GM18867 (cell line): Measurements from ENCODE around the gene RAB31.

ENCODE experiments used
- ATAC-seq: cut with Tn5 transposase; IDR thresholded peaks from one replicate; pipeline ENCODE4 v1.9.1; 2021; ENCODE audit warnings: mild to moderate bottlenecking, moderate library complexity; ENCODE audit not compliant: unreplicated experiment

The RAB31 gene

GRCh38 chr18:9735879-9736278, 27.8 kb downstream of the RAB31 start:
- no peak for ATAC-seq

DNA sequence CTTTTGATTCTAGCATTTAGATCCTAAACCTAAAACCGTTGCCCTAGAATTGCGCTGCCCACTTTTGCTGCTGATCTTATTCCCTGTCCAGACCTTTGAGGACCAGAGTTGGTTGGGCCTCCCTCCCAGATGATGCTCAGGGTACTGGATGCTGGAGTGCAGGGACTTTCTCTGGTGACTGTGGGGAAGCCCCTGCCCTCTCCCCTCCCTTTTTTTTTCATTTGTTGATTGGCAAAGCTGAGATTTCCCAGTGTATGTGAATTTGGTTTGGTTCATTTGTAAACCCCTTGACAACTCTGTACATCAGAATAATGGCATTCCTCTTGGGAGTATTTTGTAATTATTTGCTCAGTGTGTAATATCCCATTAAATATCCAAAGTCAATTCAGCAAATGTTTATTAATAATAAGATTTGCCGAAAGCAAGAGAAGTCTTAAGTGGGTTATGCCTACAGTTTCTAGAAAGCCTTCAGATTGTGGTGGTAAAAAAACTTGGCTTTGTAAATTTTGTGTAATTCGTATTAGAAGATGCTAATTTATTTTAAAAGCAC, 28.3 kb downstream of the RAB31 start:
- no peak for ATAC-seq

- ATAC-seq: no peak
These were observed 28.9 kb downstream of the RAB31 start for GRCh38 chr18:9737006-9737405.

- no peak for ATAC-seq
These were observed 29.5 kb downstream of the RAB31 start for GRCh38 chr18:9737472-9738121.

- no peak for ATAC-seq
These were observed 30.3 kb downstream of the RAB31 start for GRCh38 chr18:9738266-9738969.

DNA sequence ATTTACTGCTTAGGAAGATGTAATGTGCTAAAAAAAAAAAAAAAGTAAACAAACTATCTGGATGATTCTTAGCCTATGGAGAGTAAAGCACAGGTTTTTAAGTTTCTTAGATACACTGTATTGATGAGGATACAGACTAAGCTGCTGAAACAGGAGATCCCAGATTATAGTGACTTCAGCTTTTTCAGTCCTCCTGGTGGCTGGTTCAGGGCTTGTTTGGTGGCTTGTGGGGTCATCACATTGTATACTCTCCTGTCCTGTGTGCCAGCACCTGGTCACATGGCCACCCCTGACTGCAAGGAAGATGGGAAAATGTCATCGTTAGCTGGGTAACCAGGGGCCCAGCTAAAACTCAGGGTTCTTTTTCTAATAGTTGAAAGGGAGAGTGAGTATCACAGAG, 31.4 kb downstream of the RAB31 start:
- no peak for ATAC-seq

GRCh38 chr18:9740071-9740470, 32.0 kb downstream of the RAB31 start:
- no peak for ATAC-seq

GRCh38 chr18:9741406-9741792, 33.3 kb downstream of the RAB31 start:
- no peak for ATAC-seq

DNA sequence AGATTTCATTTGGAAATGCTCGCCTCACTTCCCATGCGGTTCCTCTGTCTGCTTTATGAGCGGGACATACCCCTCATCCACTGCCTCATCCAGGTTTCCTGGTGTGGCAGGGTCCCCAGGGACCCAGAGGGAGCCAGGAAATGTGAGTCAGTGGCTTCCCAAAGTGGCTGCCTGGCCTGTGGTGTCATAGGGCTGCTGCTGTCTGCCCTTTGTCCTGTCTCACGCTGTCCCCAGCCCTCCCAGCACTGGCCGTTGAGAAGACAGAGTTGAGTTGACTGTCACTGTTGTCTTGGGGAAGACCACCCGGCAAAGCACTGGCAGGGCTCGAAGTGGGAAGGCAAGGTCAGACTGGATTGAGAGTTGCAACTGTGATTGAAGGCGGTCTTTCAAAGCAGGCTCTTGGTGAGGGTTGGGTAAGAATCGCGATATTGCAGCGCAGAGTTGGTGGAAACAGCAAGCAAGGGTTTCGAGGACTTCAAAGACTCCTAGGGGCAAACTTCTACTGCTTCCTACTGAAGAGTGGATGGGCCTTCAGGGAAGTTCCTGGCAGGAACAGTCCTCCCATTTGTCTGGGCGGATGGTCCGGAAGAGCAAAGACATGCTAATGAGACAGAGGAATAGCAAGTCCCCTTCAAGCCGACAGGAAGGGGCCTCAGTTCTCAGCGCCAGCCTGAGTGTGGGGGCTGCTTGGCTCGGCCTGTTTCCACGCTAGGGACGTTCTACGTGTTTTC, 33.9 kb downstream of the RAB31 start:
- ATAC-seq: no peak

GRCh38 chr18:9742524-9743131, 34.5 kb downstream of the RAB31 start:
- no peak for ATAC-seq

DNA sequence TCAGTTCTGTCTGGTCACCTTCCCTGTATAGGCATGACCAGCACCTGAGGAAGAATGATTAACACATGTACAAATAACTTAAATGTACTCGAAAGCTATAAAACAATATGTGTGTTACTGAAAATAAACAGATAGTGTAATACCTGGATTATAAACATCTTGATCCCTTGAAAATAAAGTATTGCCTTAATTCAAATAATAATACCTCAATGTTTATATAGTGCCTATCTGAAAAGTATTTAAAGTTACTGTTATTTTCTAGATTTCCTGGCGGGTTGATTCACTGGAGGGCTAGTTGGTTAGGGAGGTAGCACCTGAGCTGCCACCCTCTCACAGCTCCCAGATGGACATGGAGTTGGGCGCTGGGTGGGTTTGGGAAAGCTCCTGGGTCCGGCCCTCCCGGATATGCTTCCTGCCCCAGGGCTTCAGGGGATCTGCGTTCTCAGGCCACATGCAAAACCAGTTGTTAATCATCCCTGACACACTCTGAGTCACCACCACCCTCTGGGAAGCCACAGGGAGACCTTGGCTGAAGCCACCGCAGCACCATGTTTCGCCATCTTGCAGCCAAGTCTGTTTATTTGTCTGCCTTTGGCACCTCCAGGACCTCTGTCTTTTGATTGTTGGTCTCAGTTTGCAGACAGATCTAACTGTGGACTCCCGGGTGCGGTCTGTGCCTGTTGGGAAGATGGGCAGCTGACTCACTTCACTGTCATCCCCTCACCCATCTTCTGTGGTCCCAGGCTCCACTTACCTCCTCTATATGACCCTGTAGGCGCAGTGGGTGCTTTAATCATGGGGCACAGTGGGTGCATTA, 35.3 kb downstream of the RAB31 start:
- no peak for ATAC-seq

DNA sequence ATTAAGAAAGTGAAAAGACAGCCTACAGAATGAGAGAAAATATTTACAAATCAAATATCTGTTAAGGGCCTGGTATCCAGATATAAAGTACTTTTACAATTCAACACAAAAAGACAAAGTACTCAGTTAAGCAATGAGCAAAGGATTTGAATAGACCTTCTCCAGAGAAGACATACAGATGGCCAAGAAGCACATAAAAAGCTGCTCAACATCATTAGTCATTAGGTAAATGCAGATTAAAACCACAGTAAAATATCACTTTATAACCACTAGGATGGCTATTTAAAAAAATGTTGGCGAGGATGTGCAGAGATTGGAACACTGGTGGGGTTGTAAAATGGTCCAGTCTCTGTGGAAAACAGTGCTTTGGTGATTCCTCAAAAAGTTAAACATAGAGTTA, 38.9 kb downstream of the RAB31 start:
- no peak for ATAC-seq

GRCh38 chr18:9749611-9750010, 41.5 kb downstream of the RAB31 start:
- no peak for ATAC-seq

DNA sequence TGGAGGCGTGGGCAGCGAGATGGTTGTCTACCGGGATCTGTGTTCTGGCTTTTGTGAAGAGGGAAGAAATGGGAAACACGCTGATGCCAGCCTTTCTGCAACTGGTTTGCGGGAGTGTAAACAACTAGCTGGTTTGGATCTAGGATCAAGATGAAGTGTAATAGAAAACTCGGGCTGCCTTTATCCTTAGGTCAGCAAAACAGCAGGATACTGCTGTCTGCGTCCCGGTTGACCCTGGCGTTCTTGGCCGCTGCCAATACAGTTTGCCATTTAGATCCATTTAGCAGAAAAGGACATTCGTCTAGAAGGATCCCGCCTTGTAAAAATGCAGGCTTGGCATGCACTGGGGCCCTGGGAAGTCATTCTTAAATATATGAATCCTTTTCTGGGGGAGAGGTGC, 42.0 kb downstream of the RAB31 start:
- no peak for ATAC-seq

GRCh38 chr18:9750606-9751304, 42.7 kb downstream of the RAB31 start:
- ATAC-seq: no peak

DNA sequence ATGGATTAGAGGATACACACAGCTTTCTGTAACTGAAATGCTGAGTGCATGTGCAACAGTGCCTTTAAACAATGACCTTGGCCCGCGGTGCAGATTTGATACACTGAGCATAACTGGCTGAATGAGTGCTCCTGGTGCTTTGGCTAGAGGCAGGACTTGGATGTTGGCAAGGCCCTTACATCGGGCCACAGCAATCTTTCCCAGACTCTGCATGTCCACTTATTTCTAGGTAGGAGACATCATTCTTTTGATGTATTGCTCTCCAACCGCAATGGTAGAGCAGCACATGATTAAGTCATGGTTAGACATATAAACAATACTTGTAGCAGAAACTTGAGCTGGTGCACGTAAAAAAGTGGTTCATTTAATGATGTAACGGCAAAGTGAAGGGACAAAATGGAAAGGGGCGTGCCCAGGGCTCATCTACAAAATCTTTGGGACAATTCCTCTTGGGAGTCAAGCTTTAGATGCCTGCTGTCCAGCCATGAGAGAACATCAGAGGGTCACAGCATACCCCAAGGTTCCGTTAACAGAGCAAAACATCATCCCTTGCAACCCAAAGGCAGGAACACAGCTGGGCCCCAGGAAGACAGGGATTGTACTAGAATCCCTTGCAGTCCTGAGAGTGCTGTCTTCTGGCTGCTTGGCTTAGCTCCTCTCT, 43.4 kb downstream of the RAB31 start:
- ATAC-seq: no peak

- no peak for ATAC-seq
These were observed 45.7 kb downstream of the RAB31 start for GRCh38 chr18:9753846-9754245.

DNA sequence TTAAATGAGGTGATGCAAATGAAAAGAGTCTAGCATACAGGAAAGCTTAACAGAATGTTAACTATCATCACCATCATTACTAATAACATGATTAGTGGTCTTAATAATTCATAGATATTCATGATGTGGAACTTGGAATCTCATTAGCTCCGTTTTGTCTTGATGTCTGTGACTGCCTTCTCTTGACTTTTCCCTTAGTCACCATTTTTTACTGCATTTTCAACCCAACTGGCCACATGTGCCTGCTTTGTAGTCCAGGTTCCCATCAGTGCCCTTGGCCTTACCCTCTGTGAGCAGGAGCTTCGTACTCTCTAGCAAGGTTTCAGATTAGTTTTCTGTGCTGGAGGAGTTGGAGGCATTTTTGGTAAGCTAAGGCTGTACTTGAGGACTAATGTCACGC, 47.0 kb downstream of the RAB31 start:
- no peak for ATAC-seq

DNA sequence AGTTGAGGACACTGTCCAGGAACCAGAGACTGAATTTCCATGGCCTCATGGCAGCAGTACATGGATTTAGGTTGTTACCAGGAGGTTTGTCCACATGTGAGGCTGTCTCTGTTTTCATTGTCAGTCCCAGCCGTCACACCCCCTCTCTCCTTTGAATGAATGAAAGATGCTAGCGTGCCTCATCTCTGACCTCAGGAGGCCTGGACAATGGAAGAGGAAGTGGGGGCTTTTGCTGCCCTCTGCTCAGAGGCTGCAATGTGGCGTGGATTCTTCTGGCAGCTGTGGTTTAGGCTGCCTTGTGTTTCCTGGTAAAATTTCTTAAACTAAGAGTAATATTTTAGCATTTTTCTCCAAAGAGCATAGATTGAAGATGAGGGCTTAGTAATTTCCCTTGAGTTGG, 47.5 kb downstream of the RAB31 start:
- ATAC-seq: no peak
